Coronary artery (tissue), 2 donors: ENCODE measurements around the gene ETNK1.

Source experiments
- DNase-seq: peaks from one replicate; pipeline ENCODE4 v3.0.0-alpha.2; 2017; ENCODE audit warnings: low spot score
- H3K27ac ChIP-seq, 2 donors: fragments of 200-600 bp; sonication (generic); one replicate each; pipeline ENCODE4 v1.5.1; 2016 to 2019
- H3K4me3 ChIP-seq: fragments of 200-600 bp; sonication (generic); 2 replicates; pipeline ENCODE4 v1.5.1; 2016; ENCODE audit warnings: mild to moderate bottlenecking, moderate library complexity
- CTCF ChIP-seq: fragments of 200-600 bp; sonication (generic); IDR thresholded peaks from one replicate; pipeline ENCODE4 v1.5.1; 2019; ENCODE audit warnings: antibody characterized with exemption

The ETNK1 gene

DNA sequence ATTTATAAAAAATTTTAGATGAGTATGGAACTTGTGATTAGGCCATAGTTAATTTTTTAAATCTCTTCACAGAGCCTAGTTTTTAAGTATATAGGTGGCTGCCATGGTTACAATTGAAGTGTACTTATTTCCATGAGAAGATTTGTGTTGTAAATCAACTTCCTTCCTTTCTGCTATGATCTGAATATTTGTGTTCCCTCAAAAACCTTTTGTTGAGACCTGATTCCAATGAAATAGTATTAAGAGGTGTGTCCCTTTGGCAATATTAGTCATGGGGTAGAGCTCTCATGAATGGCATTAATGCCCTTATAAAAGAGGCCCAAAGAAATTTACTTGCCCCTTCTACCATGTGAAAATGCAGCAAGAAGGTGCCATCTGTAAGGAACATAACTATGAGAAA lies 28.8 kb downstream of the ETNK1 start:
- no peak for TF ChIP-seq CTCF
- DNase-seq: no peak
- Histone ChIP-seq H3K4me3 (no peak overlapping the region), H3K27ac (no peak overlapping the region)

- no peak for DNase-seq
- no peak for TF ChIP-seq CTCF
Observed at GRCh38 chr12:22656376-22656775, 31.4 kb downstream of the ETNK1 start.

GRCh38 chr12:22656831-22657230 lies 31.9 kb downstream of the ETNK1 start:
- no peak overlapping the region for H3K27ac ChIP-seq
- TF ChIP-seq CTCF: no peak
- no peak overlapping the region for H3K4me3 ChIP-seq
- DNase-seq: no peak

More at GRCh38 chr12:22656376-22656775, 31.4 kb downstream of the ETNK1 start:
- H3K27ac ChIP-seq: no peak overlapping the region
- H3K4me3 ChIP-seq: no peak overlapping the region

DNA sequence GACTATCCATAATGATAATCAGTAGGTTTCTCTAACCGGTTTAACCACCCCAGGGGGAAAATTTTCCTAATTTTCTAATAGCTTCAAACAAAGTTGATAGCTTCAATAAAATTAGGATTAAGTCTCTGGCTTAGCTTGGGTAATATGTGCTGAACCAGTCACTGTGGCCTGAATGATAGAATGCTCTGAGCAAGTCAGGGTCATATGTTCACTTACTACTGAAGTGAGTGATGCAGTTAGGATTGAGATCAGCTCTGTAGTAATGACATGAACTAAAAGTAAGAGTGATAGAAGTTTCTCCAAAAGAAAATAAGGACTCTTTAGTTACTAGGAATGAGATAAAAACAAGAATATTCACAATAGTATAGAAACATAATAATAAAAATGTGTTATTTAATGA lies 32.6 kb downstream of the ETNK1 start:
- Histone ChIP-seq H3K27ac (no peak overlapping the region), H3K4me3 (no peak overlapping the region)
- no peak for DNase-seq
- TF ChIP-seq CTCF: no peak

DNA sequence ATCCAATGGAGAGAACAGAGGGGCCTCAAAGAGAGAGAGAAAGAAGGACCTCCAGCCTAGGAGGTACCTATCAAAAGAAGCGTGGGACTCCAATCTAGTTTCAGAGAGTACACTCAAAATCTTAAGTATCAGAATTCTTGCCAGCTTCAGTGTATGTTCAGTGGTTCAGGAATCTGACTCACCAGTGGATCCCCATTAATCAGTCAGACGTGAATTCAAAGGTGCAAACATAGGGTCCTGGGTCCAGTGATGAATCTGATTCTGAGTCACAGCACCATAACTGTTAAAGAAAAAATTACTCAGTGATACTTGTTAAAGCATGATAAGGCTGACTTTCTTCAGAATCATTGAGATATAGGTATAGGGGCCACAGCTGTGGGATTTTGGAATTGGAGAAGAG lies 33.2 kb downstream of the ETNK1 start:
- no peak for DNase-seq
- Histone ChIP-seq H3K27ac (no peak overlapping the region), H3K4me3 (no peak overlapping the region)
- TF ChIP-seq CTCF: no peak

DNA sequence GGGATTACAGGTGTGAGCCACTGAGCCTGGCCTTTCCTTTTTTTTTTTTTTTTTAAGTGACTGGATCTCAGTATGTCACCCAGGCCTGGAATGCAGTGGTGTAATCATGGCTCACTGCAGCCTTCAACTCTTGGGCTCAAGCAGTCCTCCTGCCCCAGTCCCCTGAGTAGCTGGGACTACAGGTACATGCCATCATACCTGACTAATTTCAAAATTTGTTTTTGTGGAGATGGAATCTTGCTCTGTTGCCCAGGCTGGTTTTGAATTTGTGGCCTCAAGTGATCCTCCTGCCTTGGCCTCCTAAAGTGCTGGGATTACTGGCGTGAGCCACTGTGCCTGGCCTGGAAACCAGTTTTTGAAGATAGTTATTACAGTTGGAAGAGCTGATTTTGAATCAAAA lies 37.4 kb downstream of the ETNK1 start:
- no peak for TF ChIP-seq CTCF

GRCh38 chr12:22665476-22665875 lies 40.5 kb downstream of the ETNK1 start:
- DNase-seq: no peak
- TF ChIP-seq CTCF: no peak
- H3K27ac ChIP-seq: no peak overlapping the region
- H3K4me3 ChIP-seq: no peak overlapping the region

More for the DNA sequence above, 37.4 kb downstream of the ETNK1 start:
- no peak overlapping the region for H3K27ac ChIP-seq
- no peak overlapping the region for H3K4me3 ChIP-seq
- no peak for DNase-seq
